HT-29 (cell line): ENCODE results near the gene NF2. TPM values are rescaled to one million over a fixed set of nuclear protein-coding genes. Genes with fewer than 3 reads are reported as not detected.

Source experiments
- DNase-seq: peaks from one replicate; pipeline ENCODE4 v3.0.0-alpha.2; 2015; ENCODE audit warnings: low spot score
- total RNA-seq: library from RNA; depleted of rRNA; stranded (reverse); fragments of >200 nt; shearing (Covaris generic); gene quantifications from 2 replicates; pipeline ENCODE4 v1.2.3, GENCODE V29; 2014

The NF2 gene
- total RNA-seq, 1 experiment from 2014 or later, result 51.5 TPM

DNA sequence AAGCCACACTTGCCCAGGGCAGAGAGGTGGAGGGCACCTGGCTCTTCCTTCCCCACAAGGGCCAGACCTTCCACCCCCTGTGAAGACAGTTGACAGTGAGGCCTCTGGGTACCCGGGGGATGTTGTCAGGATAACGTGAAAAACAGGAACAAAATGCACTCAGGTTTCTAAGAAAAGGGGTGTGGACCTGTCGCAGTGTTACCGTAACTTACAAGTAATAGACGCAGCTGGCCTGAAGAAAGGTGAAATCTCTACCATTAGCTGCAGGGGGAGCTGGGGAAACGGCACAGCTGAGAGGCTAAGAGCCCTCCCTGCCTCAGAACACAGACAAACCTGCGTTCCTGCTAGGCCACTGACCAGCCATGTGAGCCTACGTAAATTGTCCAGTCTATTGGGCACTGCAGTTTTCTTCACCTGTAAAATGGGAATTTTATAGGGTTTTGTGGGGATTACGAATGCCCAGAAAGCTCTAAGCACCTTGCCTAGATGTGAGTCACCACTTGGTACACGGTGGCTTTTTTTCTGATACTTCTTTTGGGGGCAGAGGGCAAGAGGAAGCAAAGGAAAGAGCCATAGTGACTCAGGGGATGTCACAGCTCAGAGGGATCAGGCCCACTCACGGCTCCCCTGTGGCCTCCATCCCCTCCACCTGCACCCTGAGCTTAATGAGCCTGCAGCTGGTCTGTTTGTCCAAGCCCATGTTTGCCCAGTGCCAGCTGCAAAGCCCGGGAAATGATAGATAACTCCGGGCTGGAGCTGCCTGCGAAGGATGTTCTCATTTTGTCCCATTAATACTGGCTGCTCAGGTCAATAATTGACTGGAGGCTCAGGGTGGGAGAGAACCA is 97.9 kb downstream of the NF2 start:
- DNase-seq, result peak; percentile 84

DNA sequence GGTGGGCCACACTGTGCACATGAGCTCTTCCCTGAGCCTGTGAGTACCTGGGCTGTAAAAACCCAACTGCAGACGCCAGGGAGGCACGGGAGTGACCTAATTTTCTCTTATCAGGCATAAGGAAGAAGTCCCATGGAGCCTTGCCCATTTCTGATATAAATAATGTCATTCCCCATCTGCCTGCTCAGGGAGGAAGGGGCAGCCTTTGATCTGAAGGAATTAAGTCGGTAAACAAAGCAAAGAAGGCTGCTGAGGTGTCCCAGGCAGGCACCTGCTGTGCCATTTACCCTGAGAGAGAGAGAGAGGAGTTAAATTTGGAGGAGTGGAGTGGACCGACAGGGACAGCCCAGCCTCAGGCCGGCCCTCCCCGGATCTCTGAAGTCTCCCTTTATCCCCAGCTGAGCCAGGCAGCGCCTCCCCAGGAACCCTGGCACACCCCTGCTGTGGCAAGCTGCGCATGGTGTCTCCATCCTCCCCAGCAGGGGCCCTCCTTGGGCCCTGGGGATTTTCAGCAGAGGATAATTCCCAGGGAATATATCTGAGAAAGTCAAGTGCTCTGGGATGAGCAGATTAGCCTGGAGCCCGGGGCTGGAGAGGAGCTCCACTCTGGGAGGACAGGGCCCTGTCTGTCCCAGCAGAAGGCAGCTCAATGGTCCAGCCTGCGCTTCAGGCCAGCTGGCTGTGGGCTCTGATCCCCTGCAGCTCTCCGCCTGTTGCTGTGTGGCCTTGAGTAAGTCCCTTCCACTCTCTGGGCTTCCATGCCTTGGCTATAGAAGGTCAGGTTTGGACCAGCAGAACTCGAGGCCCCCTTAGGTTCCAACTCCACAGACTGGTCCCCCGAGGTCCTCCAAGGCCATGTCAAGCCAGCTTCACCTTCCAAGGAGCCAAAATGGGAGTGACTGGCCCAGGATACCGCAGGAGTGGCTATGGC is 98.8 kb downstream of the NF2 start:
- DNase-seq, result peak; percentile 51

DNA sequence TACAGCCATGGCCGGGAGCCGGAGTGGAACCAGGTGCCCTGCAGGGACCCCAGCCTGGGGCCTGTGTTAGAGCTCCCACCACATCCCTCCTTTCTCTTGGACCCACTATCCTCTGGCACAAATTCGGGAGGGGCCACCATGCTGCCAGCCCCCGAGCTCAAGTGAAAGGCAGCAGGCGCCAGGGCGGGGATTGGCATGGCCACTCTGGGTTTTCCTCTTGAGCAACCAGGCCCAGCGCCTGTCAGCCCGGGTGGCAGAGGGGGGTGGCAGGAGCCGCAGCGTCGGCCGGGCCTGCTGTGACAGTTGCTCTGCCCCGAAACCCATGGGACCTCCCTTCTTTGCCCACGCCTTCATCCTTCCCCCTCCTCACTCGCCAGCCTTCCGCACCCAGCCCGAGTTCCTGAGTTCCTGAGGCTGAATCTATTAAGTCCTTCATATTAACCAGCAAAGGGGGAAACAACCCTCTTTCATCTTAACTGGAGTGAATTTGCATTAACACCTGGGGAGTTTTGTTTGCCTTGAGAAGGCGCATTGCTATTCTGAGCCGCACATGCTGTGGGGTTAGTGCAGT is 99.6 kb downstream of the NF2 start:
- no peak for DNase-seq

DNA sequence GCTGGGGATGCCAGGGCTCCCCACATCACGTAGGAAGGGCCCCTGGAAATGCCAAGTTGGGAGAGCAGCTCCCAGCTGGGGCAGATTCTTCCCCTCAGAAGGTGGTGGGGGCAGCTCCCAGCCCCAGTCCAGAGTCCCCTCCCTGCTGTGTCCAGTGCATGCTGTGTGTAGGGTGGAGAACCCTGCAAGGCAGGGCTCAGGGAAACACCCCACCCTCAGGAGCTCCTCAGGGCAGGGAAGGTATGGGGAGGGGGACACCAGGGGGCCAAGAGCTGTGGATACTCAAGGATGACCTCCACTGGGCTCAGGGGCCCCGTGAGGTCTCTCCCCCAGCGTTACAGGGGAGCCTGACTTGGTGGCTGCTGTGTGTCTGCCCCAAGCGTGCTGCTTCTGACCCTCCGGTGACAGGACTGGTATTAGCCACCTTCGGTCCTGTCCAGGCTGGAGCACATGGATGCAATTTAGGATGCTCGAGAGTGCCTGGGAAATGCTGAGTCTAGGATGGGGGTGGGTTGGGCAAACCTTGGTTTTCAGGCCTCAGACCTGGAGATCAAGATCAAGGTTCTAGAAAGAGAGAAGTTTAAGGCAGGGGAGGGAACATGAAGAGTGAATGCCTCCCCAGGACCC is 100.2 kb downstream of the NF2 start:
- DNase-seq, result no peak

DNA sequence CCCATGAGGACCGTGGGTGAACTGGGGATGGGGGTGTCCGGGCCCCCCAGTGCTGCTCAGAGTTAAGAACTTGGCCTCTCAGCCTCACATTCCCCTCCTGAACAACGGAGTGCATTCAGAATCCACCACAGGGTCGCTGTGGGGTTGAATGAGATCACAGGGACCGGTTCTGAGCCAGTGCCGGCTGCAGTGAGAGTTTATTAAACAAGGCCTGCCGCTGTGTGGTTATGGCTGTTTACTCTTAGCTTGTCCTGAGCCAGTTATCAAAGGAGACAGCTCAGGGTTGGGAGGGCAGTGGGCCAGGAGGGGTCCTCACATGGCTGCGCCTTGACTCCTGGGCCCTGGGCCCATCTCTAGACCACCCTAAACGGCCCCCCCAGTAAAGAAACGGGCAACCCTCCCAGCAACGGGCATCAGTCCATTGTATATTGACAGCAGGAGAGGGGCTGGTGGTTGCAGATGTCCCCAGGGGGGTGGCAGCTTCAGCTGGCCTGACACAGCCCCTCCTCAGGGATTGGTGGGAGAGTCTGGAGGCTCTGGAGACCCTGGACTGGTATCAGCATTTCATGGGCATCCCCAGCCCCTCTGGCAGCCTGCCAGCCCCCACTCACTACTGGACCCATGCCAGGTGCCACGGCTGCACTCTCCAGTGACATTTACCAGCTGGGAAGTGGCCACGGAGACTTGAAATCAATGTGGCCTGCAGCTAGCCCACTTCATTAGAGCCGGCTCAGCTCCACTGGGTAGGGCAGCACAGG is 101.3 kb downstream of the NF2 start:
- peak; percentile 68 for DNase-seq

DNA sequence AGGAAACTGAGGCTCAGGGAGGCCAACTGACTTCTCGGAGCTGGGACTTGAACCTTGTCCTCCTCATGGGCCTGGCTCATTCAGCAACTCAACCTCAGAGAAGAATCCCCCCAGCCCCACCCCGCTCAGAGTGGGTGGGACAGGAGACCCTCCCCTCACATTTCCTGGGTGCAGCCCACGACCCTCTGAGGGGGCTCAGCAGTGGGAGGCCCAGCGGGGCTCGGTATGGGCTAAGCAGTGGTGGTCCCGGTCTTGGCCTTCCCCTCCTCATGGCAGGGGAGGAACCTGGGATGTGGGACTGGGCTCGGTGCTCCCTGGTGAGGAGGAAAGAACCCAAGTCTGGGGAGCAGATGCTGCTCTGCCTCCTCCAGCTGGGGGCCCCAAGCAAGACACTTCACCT is 102.2 kb downstream of the NF2 start:
- DNase-seq, result no peak

DNA sequence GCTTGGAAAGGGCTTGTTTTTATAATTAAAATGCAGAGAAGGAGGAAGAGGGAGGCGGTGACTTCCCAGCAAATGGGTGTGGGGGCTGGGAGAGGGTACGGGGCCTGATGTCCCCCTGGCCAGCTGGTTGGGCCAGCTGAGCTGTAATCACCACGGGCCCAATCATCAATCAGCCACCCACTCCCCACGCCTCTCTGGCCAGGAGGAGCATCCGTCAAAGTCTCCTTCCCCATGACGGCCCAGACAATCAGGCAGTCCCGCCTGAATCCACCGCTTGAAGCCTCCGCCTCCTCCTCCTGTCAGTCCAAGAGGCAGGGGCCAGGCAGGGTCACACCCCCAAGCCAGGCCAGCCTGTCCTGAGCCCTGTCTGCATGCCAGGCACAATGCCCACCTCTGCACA is 103.1 kb downstream of the NF2 start:
- no peak for DNase-seq

DNA sequence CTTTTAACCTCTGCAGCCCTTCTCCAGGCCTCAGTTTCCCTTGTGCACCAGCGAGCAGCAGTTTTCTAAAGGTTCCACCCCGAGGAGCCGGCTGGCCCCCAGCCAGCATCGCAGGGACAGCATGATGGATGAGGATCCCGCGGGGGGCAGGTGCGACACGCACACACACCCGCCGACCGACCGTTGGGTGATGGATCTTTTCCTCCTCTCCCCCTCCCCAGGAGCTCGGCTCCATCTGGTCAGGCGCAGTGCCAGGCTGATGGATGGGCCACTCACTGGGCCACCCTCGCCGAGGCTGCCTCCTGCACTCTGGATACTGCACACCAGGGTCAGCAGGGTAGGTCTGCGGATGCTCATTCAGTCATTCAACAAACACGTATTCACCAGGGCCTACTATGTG is 103.6 kb downstream of the NF2 start:
- DNase-seq, result no peak

DNA sequence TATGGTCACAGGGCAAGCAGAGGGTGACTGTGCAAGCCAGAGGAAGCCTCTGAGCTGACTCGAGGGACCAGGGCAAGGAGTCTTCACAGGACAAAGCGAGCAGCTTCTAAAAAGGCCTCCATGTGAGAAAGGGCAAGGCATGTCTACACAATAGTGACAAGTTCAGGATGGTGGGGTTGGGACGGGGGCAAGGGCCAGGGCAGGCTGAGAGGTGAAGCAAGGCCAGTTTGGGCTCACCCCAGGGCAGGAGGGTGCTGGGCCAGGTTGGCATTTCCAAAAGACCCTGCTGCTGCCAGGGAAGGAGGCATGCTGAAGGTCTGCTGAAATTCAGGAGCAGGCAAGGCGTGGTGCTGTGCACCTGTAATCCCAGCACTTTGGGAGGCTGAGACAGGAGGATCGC is 104.0 kb downstream of the NF2 start:
- no peak for DNase-seq

DNA sequence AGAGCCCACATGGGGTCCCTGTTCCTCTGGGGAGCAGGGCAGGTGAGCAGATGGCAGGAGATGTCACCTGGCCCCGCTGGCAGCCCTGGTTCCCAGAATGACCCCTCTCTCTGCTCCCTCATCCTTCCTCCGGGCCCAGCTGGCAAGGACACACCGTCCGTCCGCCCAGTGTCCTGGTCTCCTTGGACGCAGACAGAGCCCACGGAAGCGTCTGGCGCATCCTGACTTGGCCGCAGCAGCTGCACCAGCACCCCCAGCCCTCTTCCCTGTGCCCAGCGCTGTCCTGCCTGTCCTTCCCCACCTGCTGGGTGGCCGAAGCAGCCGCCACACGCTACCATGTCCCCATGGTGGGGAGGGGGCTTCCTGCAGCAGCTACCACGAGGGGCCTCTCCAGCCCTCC is 106.8 kb downstream of the NF2 start:
- no peak for DNase-seq

DNA sequence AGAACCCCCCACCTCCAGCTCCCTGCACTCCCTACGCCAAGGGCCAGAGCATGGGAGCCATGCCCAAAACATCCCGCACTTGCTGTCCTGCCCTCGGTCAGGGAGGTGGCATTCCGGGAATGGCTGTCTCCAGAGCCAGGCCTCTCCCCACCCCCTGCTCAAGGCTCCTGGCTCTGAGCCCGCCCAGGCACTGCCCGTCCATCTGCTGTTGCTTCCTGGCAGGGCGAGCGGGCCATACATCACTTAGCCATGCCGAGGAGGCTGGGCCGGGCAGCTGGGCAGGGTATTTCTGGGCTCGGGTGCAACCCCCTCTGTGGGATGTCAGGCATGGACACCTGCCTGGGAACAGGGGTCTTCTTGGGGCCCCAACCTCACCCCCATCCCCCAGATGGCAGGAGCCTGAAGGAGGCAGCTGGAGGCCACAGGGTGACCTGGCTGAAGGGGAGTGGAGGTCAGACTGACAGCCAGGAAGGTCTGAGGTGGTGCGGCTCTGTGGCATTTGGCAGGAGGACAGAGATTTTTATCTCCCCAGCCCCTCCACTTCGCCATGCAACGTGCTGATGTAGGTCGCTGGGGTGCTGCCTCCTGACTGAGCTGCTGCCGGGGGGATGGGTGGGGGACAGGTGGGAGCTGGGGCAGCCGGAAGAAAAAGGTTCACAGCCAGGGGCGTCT is 107.6 kb downstream of the NF2 start:
- peak; percentile 66 for DNase-seq

DNA sequence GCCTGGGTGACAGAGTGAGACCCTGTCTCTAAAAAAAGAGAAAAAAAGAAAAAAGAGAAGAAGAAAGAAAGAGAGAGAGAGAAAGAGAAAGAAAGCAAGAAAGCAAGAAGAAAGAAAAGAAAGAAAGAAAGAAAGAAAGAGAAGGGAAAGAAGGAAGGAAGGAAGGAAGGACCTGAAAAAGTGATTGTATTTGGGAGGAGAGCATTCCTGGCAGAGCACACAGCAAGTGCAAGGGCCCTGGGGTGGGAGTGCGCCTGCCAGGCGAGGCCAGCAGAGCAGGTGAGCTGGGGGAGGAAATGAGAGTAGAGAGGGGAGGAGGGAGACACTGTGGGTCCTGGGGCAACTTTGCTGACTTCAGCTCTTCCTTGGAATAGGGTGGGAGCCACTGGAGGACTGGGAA is 108.7 kb downstream of the NF2 start:
- no peak for DNase-seq

DNA sequence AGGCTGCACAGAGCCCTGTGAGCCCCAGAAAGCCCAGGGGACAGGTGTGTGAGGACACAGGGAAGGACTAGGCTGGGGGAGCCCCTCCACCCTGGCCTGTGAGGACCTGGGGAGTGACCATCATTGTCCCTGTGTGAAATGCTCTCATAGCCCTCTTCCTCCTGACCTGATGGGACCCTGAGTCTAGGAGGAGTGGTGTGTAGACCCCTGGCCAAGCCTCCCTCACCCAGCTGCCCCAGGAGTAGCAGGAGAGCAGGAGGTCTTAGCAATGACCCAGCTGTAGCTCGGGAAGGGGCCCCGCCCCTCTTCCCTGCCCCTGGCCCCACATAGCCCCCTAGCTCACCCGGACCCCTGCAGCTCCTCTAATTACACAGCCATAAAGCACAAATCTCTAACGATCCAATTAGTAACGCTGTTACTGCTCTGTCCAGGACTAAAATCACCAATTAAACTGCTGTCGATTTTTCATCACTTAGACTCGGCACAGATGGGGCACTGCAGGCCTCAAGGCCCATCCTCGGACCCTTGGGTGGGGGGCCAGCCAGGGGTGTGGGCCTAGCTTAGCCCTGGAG is 109.8 kb downstream of the NF2 start:
- DNase-seq, result no peak

DNA sequence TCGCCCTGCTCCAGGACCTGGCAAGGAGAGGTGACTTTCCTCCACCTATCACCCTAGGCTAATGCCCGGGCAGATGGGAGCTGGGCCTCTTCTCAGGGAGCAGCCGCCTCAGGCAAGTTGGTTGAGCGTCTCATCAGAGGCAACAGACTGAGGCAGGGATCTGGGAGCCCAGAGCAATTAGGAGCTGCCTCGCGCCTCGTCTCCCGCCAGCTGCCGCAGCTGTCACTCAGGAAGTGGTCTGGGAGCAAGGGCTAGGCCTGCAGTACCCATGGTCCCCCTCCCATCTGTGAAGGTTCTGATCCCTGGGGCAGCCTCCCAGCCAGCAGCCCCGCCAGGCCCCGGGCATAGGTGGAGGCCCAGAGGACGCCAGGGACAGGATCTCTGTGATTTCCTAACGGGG is 111.8 kb downstream of the NF2 start:
- DNase-seq, result no peak

DNA sequence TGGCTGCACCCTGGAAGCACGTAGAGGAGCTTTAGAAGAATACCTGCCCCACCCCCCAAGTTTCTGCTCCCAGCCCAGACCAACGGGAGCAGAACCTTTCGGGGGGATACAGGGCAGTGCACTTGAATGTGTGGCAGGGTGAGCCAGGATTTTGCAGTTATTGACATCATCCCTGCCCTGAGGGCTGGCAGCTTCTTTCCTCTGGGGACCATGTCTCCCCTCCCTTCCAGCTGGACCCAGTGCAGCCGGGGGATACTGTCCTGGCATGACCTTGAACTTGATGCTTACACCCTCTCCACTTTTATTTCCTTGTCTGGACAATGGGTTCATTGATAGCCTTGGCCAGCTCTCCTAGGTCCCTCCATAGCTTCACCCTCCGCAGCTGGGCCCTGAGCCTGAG is 112.3 kb downstream of the NF2 start:
- no peak for DNase-seq

DNA sequence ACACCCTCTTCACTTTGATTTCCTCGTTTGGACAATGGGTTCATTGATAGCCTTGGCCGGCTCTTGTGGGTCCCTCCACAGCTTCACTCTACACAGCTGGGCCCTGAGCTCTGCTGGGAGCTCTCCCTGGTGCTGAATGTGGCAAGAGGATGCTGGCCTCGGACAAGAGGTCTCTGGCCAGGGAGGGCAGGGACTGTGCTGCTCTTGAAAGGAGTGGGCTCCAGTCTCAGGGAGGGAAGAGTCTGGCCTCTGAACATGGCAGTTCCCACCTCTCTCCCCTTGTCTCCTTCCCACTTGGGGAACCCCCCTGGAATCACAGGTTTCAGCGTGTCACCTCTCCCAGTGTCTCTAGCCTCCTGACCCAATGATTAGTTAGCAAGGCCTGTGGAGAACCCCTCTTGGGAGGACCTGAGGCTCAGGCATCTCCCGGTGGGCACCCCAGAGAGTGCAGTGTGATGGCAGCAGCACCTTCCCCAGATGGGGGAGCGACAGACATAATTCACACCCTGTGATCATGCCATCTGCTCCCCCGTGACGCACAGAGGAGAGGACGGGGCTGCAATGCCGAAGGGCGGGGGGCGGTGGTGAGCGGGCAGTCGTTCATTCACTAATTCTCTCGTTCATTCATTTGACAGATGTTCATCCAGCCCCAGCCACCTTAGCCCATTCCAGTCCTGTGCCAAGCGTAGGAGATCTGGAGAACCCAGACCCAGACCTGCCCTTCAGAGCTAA is 113.5 kb downstream of the NF2 start:
- peak; percentile 86 for DNase-seq

DNA sequence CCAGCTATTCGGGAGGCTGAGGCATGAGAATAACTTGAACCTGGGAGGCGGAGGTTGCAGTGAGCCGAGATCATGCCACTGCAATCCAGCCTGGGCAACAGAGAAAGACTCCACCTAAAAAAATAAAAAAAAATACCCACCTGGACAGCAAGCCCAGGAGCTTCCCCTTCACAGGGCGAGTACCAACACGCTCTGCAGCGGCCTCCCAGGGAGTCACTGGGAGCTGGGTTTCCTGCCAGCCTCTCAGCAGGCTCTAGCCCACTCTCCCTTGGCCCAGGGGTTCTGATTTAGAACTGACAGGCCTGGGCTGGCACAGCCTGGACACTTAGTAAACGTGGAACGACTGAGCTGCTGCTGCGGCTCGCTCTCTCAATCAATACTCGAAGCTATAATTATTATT is 114.4 kb downstream of the NF2 start:
- no peak for DNase-seq

DNA sequence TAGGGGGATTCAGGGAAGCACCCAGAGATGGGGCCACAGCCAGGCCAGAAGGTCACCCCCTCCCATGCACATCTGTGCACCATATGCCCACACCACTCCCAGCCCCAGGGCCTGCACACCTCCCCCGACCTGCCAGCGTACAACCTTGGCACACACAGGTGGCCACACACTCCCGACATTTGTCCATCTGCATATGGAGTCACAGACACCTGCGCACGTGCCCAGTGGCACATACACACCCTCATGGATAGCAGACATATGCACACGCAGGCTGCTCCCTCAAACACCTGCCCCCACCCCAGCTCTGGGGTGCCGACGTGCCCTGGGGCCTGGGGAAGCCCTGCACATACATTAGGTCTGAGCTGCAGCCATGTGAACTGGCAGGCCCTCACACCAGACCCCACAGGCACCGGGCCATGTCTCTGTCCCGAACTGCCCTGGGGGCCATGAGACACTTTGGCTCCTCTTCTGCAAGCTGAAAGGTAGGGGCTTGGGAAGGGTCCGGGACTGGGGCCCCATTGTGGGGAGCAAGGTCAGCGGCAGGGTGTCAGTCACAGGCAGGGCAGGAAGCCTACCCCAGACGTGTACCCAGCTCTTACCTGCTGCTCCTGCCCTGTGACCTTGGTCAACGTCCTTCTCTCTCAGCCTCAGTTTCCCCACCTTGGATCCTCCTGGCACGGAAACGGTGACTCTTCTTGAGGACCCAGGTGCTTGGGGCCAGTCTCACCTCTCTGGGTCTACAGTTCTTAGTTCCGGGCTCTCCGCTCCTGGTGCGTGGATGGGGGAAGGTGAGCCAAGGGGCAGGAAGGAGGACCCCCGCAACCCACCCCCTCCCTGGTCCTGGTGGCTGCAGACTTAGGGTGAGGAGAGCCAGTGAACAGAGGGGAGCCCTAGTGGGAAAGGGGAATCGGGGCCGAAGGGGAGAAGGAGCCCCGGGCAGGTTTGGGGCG is 115.8 kb downstream of the NF2 start:
- no peak for DNase-seq
